Kidney (tissue), 14 donors: ENCODE results near the gene ACSL5. TPM values are rescaled to one million over a fixed set of nuclear protein-coding genes. Genes with fewer than 3 reads are reported as not detected.

ENCODE experiments used
- DNase-seq, 5 donors: peaks; one replicate each; pipeline ENCODE4 v3.0.0-alpha.2; 2013 to 2020
- FAIRE-seq: peaks from 2 replicates; lab custom pipeline; 2012; peaks lifted over from hg19 to GRCh38; lab: Jason Lieb, UNC
- H3K27ac ChIP-seq, 2 donors: one replicate each; pipeline ENCODE4 v1.7.0; 2013; ENCODE audit warnings: low read depth in 2 of 2, low read length in 2 of 2, inconsistent platforms in 1 of 2
- H3K27me3 ChIP-seq: one replicate; pipeline ENCODE4 v1.7.1; 2013; ENCODE audit warnings: low read length, inconsistent platforms; ENCODE audit not compliant: control insufficient read depth, insufficient read depth
- H3K36me3 ChIP-seq, 3 donors: one replicate each; pipeline versions ENCODE4 v1.7.0 to v1.7.1; 2013; ENCODE audit warnings: low read length in 3 of 3, control low read depth in 1 of 3, inconsistent platforms in 1 of 3; ENCODE audit not compliant: insufficient read depth in 3 of 3, control insufficient read depth in 2 of 3
- H3K4me1 ChIP-seq, 3 donors: one replicate each; pipeline versions ENCODE4 v1.7.0 to v1.7.1; 2013; ENCODE audit warnings: low read length in 3 of 3, inconsistent platforms in 1 of 3, low read depth in 1 of 3; ENCODE audit not compliant: control insufficient read depth in 2 of 3, insufficient read depth in 2 of 3
- H3K4me3 ChIP-seq, 3 donors: one replicate each; pipeline versions ENCODE4 v1.7.0 to v1.8.1; 2013; ENCODE audit warnings: low read length in 3 of 3, control low read depth in 1 of 3, inconsistent platforms in 1 of 3
- H3K9ac ChIP-seq, 3 donors: one replicate each; pipeline versions ENCODE4 v1.7.0 to v1.7.1; 2013; ENCODE audit warnings: low read length in 3 of 3, control low read depth in 1 of 3, inconsistent platforms in 1 of 3
- H3K9me3 ChIP-seq, 3 donors: one replicate each; pipeline versions ENCODE4 v1.7.0 to v1.7.1; 2013; ENCODE audit warnings: low read length in 3 of 3, control low read depth in 1 of 3, inconsistent platforms in 1 of 3; ENCODE audit not compliant: control insufficient read depth in 2 of 3, insufficient read depth in 1 of 3
- intact Hi-C: fragments of 100-400 bp; cut with DNase I; formaldehyde crosslinking; loops from one replicate; pipeline ENCODE4 v1.11.1; 2022
- polyA plus RNA-seq: library from polyadenylated mRNA; stranded (reverse); fragments of 350-450 nt; fragmentation: Illumina TruSeq; extraction: RNeasy Lipid Tissue Mini Kit (QIAGEN cat#74804); gene quantifications from one replicate; pipeline ENCODE4 v1.2.3, GENCODE V29; 2014; ENCODE audit warnings: low read depth, low replicate concordance; ENCODE audit not compliant: insufficient read depth
- total RNA-seq: library from RNA; stranded (reverse); fragmentation: NEBNext Ultra II Directional; extraction: Animal tissue kit (Norgen Biotek cat#: 25700); gene quantifications from one replicate; pipeline ENCODE4 v1.2.1, GENCODE V29; 2021
- TF ChIP-seq, protein P1 (sequence below): IDR thresholded peaks from 3 replicates; pipeline ENCODE4 v1.5.1; 2012; ENCODE audit warnings: mild to moderate bottlenecking, moderate library complexity, borderline replicate concordance; ENCODE audit not compliant: insufficient read depth; ENCODE audit errors: extremely low read depth
- donor health status: control.
- donor health status: control.
- donor health status: control.
- donor health status: control.
- donor health status: control.
- donor health status: DM: yes; HTN: yes; CAD: no.
- donor health status: Normal renal cell carcinoma (clear cell type).

The ACSL5 gene
- total and polyA plus RNA-seq, 2 donors from 2014 or later, result 5.6 to 21.8 TPM

DNA sequence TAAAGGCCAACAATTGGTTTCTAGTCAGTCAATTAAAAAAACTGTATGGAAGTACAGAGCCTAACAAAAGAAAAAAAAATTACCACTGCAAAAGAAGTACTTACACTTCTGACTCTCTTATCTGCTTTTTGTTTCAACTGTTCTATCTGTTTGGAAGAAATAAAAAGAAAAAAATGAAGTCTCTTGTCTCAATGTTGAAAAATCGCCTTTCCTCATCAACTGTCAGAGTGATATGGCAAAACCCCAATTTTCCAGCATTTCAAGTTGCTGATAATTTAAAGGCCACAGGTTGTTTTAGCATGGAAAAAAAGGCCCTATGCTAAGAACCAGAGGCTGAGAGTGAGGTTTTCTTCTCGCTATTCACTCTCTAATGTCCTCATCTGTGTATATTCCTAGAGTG, 59.2 kb downstream of the ACSL5 start:
- DNase-seq (no peak), FAIRE-seq (no peak)
- Histone ChIP-seq H3K36me3 (peaks cover 4 to 27% (median 25%) of the 10 kb centered on the region in 3 donors), H3K4me1 (no peaks in the 10 kb centered on the region), H3K9ac (no peak overlapping the region), H3K27me3 (no peaks in the 10 kb centered on the region), H3K4me3 (no peak overlapping the region), H3K9me3 (no peaks in the 10 kb centered on the region), H3K27ac (no peak overlapping the region)
- TF ChIP-seq, protein P1, sequence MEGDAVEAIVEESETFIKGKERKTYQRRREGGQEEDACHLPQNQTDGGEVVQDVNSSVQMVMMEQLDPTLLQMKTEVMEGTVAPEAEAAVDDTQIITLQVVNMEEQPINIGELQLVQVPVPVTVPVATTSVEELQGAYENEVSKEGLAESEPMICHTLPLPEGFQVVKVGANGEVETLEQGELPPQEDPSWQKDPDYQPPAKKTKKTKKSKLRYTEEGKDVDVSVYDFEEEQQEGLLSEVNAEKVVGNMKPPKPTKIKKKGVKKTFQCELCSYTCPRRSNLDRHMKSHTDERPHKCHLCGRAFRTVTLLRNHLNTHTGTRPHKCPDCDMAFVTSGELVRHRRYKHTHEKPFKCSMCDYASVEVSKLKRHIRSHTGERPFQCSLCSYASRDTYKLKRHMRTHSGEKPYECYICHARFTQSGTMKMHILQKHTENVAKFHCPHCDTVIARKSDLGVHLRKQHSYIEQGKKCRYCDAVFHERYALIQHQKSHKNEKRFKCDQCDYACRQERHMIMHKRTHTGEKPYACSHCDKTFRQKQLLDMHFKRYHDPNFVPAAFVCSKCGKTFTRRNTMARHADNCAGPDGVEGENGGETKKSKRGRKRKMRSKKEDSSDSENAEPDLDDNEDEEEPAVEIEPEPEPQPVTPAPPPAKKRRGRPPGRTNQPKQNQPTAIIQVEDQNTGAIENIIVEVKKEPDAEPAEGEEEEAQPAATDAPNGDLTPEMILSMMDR, result no peak
- intact Hi-C loops, result no loop called here

DNA sequence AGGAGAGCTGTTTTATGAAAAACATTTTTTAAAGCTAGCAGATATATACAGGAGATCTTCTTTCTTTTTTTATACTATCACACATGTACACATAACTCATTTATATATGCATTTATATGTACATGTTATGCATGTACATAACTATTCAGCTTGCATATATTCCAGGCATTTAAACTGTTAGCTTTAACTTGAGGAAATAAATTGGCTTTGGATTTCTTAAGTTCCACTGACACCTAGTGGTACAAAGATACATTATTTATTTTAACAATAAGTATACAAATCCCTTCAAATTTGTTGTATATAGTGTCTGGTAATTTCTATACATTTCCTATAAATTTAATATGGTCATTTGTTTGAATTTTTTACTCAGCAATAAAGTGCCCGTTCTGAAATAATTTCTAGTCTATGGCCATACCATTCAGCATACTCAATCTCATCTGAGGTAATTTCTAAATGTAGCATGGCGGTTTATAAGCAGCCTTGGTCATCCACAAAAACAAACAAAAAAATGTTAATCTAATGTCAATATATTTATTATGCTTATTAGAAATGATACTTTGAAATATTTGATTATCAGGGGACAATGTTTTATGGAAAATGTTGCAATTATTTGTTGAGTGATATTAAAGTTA, 61.2 kb downstream of the ACSL5 start:
- DNase-seq (peak in 2 of 5 donors; percentile 35 to 69), FAIRE-seq (peak; percentile 87)
- Histone ChIP-seq H3K4me3 (no peak overlapping the region), H3K9me3 (no peaks in the 10 kb centered on the region), H3K4me1 (no peaks in the 10 kb centered on the region), H3K9ac (no peak overlapping the region), H3K27ac (no peak overlapping the region), H3K27me3 (no peaks in the 10 kb centered on the region), H3K36me3 (peaks cover 6 to 24% (median 19%) of the 10 kb centered on the region in 3 donors)
- TF ChIP-seq, protein P1, result peak; percentile 41
- intact Hi-C loops, result no loop called here

DNA sequence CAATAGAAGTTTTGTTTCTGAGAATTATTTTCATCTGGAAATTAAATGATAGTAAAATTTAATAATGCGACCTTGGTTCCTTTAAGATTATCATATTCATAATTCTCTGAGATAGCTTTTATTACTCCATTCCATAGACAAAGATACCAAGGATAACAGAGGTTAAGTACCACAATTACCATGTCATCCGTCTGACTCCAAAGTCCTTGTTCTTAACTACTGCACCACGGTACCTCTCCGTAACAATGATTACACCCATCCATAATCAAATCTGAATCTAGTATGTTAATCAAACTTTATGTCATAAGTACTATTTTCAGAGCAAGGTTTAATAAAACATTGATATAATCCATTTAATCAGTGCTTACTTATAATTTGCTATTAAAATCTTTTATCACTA, 64.4 kb downstream of the ACSL5 start:
- Histone ChIP-seq H3K27ac (no peak overlapping the region), H3K4me1 (no peaks in the 10 kb centered on the region), H3K9ac (no peak overlapping the region), H3K27me3 (no peaks in the 10 kb centered on the region), H3K36me3 (peaks cover 6 to 15% (median 11%) of the 10 kb centered on the region in 3 donors), H3K9me3 (no peaks in the 10 kb centered on the region), H3K4me3 (no peak overlapping the region)
- TF ChIP-seq, protein P1, result no peak
- intact Hi-C loops, result no loop called here
- peak; percentile 41 for FAIRE-seq
- DNase-seq, result no peak

DNA sequence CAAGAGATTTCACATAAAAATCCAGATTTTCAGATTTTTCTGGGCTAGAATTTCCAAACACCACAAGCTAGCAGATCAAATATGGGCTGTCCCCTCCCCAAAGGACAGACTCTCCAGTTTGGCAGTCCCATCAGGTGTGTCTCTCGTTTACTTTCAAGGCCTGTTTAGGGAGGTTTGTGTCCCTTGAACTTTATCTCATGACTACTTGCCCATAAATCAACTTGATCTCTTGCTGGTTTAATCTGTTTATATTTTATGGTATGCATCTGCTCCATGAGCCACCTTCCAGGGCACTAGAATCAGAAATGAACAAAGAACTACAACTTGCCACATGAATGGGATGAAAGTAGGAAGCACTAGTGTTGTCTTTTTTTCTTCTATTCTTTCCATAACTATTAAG, 67.6 kb downstream of the ACSL5 start:
- intact Hi-C loops, result no loop called here
- TF ChIP-seq, protein P1, result no peak
- FAIRE-seq, result no peak
- peaks cover 0 to 10% (median 3%) of the 10 kb centered on the region in 3 donors for H3K4me1 ChIP-seq
- no peak overlapping the region for H3K4me3 ChIP-seq
- no peaks in the 10 kb centered on the region for H3K27me3 ChIP-seq
- no peak overlapping the region for H3K27ac ChIP-seq
- no peak overlapping the region for H3K9ac ChIP-seq
- no peak for DNase-seq
- H3K36me3 ChIP-seq, result peaks cover 3 to 11% (median 10%) of the 10 kb centered on the region in 3 donors
- H3K9me3 ChIP-seq, result no peaks in the 10 kb centered on the region
